ENCODE data around the gene SMYD3. TPM values are rescaled to one million over a fixed set of nuclear protein-coding genes. Genes with fewer than 3 reads are reported as not detected.

SMYD3 gene
- polyA plus RNA-seq, 1 donor from 2014 or later: 48.6 TPM

DNA sequence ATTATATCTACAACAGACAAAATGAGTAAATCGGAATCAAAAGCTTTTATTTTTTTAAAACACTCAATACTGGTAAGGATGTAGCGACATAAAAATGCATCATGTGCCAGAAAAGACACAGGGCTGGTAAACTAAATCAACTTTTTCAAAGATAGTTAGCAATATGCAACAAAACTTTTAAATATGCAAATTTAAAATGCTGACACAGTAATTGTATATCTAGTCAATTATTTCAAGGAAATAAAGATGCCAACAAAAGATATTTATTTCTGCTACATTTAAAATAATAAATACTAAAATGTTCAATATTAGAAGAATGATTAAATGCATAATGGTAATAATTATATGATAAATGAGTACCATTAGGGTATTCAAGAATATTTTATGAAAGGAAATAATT lies 295.1 kb downstream of the SMYD3 start:
- H3K9me3 ChIP-seq (ENCODE audit: low read length): no peaks in the 10 kb centered on the region
- no peak overlapping the region for H3K9ac ChIP-seq (ENCODE audit: low read length)
- H4K20me1 ChIP-seq (ENCODE audit: insufficient read depth): no peaks in the 10 kb centered on the region
- H2AFZ ChIP-seq (ENCODE audit: low read depth, low read length): no peak overlapping the region
- no peaks in the 10 kb centered on the region for H3F3A ChIP-seq (ENCODE audit: insufficient read depth, low read length, poor library complexity, severe bottlenecking)
- H3K36me3 ChIP-seq (ENCODE audit: insufficient read depth, low read length): no peaks in the 10 kb centered on the region
- no peak for TF ChIP-seq POLR2AphosphoS5 (IDR thresholded peaks at IDR 0.05)
- no peak overlapping the region for H3K4me3 ChIP-seq (ENCODE audit: low read length)
- H3K9me2 ChIP-seq (ENCODE audit: insufficient read depth, low read length): no peaks in the 10 kb centered on the region
- H3K79me2 ChIP-seq (replicated peaks; ENCODE audit: insufficient read depth, low read length): no peaks in the 10 kb centered on the region
- H3K27ac ChIP-seq (ENCODE audit: low read length): no peak overlapping the region
- H3K27me3 ChIP-seq (ENCODE audit: insufficient read depth, low read depth, low read length): no peaks in the 10 kb centered on the region
- no peak overlapping the region for H3K4me2 ChIP-seq (ENCODE audit: low read length)

DNA sequence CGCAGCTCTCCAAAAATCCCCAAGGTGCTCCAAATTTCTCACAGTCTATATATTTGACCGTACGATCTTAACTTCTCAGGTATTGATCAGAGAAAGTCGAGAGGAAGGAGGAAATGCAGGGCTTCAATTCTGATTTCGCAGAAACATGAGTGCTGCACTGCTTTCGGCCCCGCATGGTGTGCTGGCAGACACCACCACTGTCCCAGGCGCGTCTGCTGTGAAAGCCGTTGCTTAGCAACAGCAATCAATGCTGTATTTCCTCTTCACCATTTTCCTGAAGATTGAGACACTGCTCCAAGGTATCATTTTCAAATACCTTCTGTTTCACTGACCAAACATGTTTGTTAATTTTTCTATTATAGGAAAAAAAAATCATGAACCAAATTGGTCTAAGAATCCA lies 296.3 kb downstream of the SMYD3 start:
- Histone ChIP-seq H3K36me3 (ENCODE audit: insufficient read depth, low read length) (no peaks in the 10 kb centered on the region), H3K27ac (ENCODE audit: low read length) (peak overlapping the region; percentile 49), H2AFZ (ENCODE audit: low read depth, low read length) (peak overlapping the region; percentile 18), H3K4me2 (ENCODE audit: low read length) (peak overlapping the region; percentile 30), H3K4me3 (ENCODE audit: low read length) (peak overlapping the region; percentile 44), H3K9me3 (ENCODE audit: low read length) (no peaks in the 10 kb centered on the region), H4K20me1 (ENCODE audit: insufficient read depth) (no peaks in the 10 kb centered on the region), H3K27me3 (ENCODE audit: insufficient read depth, low read depth, low read length) (no peaks in the 10 kb centered on the region), H3K79me2 (replicated peaks; ENCODE audit: insufficient read depth, low read length) (no peaks in the 10 kb centered on the region), H3K9ac (ENCODE audit: low read length) (no peak overlapping the region), H3F3A (ENCODE audit: insufficient read depth, low read length, poor library complexity, severe bottlenecking) (no peaks in the 10 kb centered on the region), H3K9me2 (ENCODE audit: insufficient read depth, low read length) (no peaks in the 10 kb centered on the region)
- TF ChIP-seq POLR2AphosphoS5 (IDR thresholded peaks at IDR 0.05) (no peak), RAD21 (conservative IDR thresholded peaks at IDR 0.05) (no peak), EP300 (conservative IDR thresholded peaks at IDR 0.05; ENCODE audit: poor library complexity, severe bottlenecking) (peak; percentile 10), TAF1 (IDR thresholded peaks at IDR 0.05; ENCODE audit: low read depth) (no peak), MXI1 (conservative IDR thresholded peaks at IDR 0.05; ENCODE audit: poor library complexity, severe bottlenecking) (peak; percentile 60)
- TF ChIP-seq, protein P1, sequence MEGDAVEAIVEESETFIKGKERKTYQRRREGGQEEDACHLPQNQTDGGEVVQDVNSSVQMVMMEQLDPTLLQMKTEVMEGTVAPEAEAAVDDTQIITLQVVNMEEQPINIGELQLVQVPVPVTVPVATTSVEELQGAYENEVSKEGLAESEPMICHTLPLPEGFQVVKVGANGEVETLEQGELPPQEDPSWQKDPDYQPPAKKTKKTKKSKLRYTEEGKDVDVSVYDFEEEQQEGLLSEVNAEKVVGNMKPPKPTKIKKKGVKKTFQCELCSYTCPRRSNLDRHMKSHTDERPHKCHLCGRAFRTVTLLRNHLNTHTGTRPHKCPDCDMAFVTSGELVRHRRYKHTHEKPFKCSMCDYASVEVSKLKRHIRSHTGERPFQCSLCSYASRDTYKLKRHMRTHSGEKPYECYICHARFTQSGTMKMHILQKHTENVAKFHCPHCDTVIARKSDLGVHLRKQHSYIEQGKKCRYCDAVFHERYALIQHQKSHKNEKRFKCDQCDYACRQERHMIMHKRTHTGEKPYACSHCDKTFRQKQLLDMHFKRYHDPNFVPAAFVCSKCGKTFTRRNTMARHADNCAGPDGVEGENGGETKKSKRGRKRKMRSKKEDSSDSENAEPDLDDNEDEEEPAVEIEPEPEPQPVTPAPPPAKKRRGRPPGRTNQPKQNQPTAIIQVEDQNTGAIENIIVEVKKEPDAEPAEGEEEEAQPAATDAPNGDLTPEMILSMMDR (IDR thresholded peaks at IDR 0.05; ENCODE audit: poor library complexity, severe bottlenecking): no peak

DNA sequence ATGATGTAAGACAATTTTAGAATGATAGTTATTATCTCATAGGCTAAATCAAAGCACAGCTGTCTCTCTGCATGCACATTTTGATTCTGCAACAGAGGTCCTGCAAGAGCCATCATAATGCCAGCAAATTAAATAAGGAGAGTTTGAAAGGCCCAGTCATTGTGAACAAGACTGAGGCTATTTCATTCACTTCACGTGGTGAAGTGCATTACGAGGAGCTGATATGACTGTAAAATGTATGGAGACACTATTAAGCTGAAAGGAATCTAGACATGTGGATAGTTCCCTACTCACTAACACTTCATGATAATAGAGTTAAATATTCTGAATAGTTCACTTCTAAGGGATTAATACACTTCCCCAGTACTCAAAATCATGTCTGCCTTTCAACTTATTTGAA lies 299.0 kb downstream of the SMYD3 start:
- Histone ChIP-seq H3K4me3 (ENCODE audit: low read length) (no peak overlapping the region), H3K9ac (ENCODE audit: low read length) (no peak overlapping the region), H3K27ac (ENCODE audit: low read length) (no peak overlapping the region), H3F3A (ENCODE audit: insufficient read depth, low read length, poor library complexity, severe bottlenecking) (no peaks in the 10 kb centered on the region), H2AFZ (ENCODE audit: low read depth, low read length) (no peak overlapping the region), H3K9me2 (ENCODE audit: insufficient read depth, low read length) (no peaks in the 10 kb centered on the region), H3K4me2 (ENCODE audit: low read length) (no peak overlapping the region), H4K20me1 (ENCODE audit: insufficient read depth) (no peaks in the 10 kb centered on the region), H3K27me3 (ENCODE audit: insufficient read depth, low read depth, low read length) (no peaks in the 10 kb centered on the region), H3K79me2 (replicated peaks; ENCODE audit: insufficient read depth, low read length) (no peaks in the 10 kb centered on the region), H3K36me3 (ENCODE audit: insufficient read depth, low read length) (no peaks in the 10 kb centered on the region), H3K9me3 (ENCODE audit: low read length) (no peaks in the 10 kb centered on the region)
- TF ChIP-seq POLR2AphosphoS5 (IDR thresholded peaks at IDR 0.05): peak; percentile 23
- TF ChIP-seq RAD21 (conservative IDR thresholded peaks at IDR 0.05): no peak
- TF ChIP-seq EP300 (conservative IDR thresholded peaks at IDR 0.05; ENCODE audit: poor library complexity, severe bottlenecking): peak; percentile 79
- TF ChIP-seq SMC3 (conservative IDR thresholded peaks at IDR 0.05; ENCODE audit: poor library complexity): no peak
- TF ChIP-seq, protein P1 (IDR thresholded peaks at IDR 0.05; ENCODE audit: poor library complexity, severe bottlenecking): no peak
- TF ChIP-seq TAF1 (IDR thresholded peaks at IDR 0.05; ENCODE audit: low read depth): no peak
- TF ChIP-seq EZH2 (IDR thresholded peaks at IDR 0.05; ENCODE audit: borderline replicate concordance, insufficient read depth, low read length, poor library complexity, severe bottlenecking): no peak
- TF ChIP-seq, protein P2, sequence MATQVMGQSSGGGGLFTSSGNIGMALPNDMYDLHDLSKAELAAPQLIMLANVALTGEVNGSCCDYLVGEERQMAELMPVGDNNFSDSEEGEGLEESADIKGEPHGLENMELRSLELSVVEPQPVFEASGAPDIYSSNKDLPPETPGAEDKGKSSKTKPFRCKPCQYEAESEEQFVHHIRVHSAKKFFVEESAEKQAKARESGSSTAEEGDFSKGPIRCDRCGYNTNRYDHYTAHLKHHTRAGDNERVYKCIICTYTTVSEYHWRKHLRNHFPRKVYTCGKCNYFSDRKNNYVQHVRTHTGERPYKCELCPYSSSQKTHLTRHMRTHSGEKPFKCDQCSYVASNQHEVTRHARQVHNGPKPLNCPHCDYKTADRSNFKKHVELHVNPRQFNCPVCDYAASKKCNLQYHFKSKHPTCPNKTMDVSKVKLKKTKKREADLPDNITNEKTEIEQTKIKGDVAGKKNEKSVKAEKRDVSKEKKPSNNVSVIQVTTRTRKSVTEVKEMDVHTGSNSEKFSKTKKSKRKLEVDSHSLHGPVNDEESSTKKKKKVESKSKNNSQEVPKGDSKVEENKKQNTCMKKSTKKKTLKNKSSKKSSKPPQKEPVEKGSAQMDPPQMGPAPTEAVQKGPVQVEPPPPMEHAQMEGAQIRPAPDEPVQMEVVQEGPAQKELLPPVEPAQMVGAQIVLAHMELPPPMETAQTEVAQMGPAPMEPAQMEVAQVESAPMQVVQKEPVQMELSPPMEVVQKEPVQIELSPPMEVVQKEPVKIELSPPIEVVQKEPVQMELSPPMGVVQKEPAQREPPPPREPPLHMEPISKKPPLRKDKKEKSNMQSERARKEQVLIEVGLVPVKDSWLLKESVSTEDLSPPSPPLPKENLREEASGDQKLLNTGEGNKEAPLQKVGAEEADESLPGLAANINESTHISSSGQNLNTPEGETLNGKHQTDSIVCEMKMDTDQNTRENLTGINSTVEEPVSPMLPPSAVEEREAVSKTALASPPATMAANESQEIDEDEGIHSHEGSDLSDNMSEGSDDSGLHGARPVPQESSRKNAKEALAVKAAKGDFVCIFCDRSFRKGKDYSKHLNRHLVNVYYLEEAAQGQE (IDR thresholded peaks at IDR 0.05; ENCODE audit: borderline replicate concordance): no peak

All from neural cell (in vitro differentiated cells).